ENCODE measurements around the gene WEE1.
"Not testable (repeated sequence)": the region's sequence is repeated elsewhere in the genome, so short reads cannot be mapped to it uniquely, and the experiment has no call there.

The WEE1 gene

DNA sequence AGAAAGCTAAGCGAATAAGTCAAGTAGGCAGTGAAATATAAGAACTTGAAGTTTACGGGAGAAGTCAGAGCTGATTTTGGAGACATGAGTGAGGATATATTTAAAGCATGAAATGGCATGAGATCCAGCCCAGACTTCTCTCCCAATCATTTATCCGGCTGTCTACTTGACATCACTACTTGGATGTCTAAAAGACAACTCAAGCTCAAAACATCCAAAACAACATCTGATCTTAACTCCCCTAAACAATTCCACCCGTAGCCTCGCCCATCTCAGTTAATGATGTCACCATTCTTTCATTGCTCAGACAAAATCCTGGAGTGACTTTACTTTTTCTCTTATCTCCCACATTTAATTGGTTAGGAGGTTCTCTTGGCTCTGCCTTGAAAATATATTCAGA, 44.5 kb downstream of the WEE1 start:
- WGBS (ENCODE audit: insufficient coverage), result 97% methylated on average over 5 of the region's 5 CpGs
- Histone ChIP-seq H3K27me3 (replicated peaks in 2 of 5; ENCODE audit: control insufficient read depth in 4 of 5, insufficient read depth in 5 of 5, low read length in 4 of 5) (no peaks in the 10 kb centered on the region), H3K4me1 (ENCODE audit: control extremely low read depth in 1 of 4, control insufficient read depth in 4 of 4, insufficient read depth in 4 of 4, low read length in 3 of 4) (peaks cover 14 to 35% (median 27%) of the 10 kb centered on the region in 4 experiments), H3K4me3 (ENCODE audit: control insufficient read depth in 1 of 7, extremely low read depth in 1 of 7, insufficient read depth in 4 of 7, low read depth in 2 of 7, low read length in 6 of 7) (no peak overlapping the region), H3K27ac (ENCODE audit: insufficient read depth in 1 of 2, low read depth in 1 of 2, low read length in 2 of 2, poor library complexity in 1 of 2, severe bottlenecking in 2 of 2) (no peak overlapping the region), H3K36me3 (ENCODE audit: control insufficient read depth in 4 of 4, insufficient read depth in 4 of 4, low read length in 3 of 4) (peaks cover 0 to 2% (median 0%) of the 10 kb centered on the region in 4 experiments), H3K9me3 (ENCODE audit: control extremely low read depth in 1 of 5, control insufficient read depth in 4 of 5, insufficient read depth in 2 of 5, low read depth in 1 of 5, low read length in 4 of 5) (no peaks in the 10 kb centered on the region)
- POLR2A ChIA-PET, result no interaction called here
- DNase-seq, result no peak
- CTCF ChIA-PET, result interaction anchor here (1.3 to 4.2 kb wide), 3 partner anchors 13 to 131 kb away, joined by 3 to 33 read pairs (median 4); no protein-coding TSS in a partner anchor

DNA sequence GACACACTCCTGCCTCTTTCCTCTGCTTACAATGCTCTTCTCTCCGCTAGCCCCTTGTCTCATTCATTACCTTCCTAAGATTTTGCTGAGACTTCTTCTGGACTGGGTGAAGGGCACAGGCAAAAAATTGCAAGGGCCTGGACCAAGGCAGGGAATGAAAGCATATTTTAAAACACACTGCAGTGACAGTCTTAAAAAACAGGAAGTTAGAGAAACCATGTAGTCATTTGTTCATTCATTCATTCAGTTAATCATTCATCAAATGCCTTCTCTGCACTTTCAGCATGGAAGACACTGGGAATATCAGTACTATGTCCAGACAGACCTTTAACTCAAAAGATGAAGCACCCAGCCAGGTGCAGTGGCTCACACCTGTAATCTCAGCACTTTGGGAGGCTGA, 45.5 kb downstream of the WEE1 start:
- CTCF ChIA-PET, result interaction anchor here (1.0 to 4.2 kb wide), 2 partner anchors 10 to 130 kb away, joined by 3 to 33 read pairs; no protein-coding TSS in a partner anchor
- WGBS (ENCODE audit: insufficient coverage), result 100% methylated on average over 1 of the region's 1 CpG
- POLR2A ChIA-PET, result no interaction called here

DNA sequence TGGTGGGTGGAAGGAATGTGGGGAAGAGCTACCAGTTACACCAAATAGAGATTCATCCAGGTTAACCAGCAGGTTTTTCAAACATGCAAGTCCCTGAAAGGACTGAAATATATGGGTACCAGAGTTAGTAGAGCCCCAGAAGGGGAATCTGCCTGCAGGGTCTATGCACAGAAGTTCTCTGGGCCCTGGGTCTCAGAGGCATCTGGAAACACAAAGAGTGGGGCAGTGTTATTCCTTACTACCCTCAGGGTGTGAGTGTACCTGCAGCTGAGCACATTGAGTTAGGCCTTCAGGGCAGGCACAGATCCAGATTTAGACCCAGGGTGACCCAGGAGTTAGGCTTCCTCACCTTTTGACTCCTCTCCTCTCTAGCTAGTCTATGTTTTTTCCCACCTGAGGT, 46.5 kb downstream of the WEE1 start:
- Histone ChIP-seq H3K4me3 (ENCODE audit: control insufficient read depth in 1 of 7, extremely low read depth in 1 of 7, insufficient read depth in 4 of 7, low read depth in 2 of 7, low read length in 6 of 7) (no peak overlapping the region), H3K27me3 (replicated peaks in 2 of 5; ENCODE audit: control insufficient read depth in 4 of 5, insufficient read depth in 5 of 5, low read length in 4 of 5) (no peaks in the 10 kb centered on the region), H3K4me1 (ENCODE audit: control extremely low read depth in 1 of 4, control insufficient read depth in 4 of 4, insufficient read depth in 4 of 4, low read length in 3 of 4) (peaks cover 9 to 16% (median 11%) of the 10 kb centered on the region in 4 experiments), H3K36me3 (ENCODE audit: control insufficient read depth in 4 of 4, insufficient read depth in 4 of 4, low read length in 3 of 4) (peaks cover 0 to 2% (median 0%) of the 10 kb centered on the region in 4 experiments), H3K9me3 (ENCODE audit: control extremely low read depth in 1 of 5, control insufficient read depth in 4 of 5, insufficient read depth in 2 of 5, low read depth in 1 of 5, low read length in 4 of 5) (no peaks in the 10 kb centered on the region), H3K27ac (ENCODE audit: insufficient read depth in 1 of 2, low read depth in 1 of 2, low read length in 2 of 2, poor library complexity in 1 of 2, severe bottlenecking in 2 of 2) (no peak overlapping the region)
- DNase-seq, result no peak
- CTCF ChIA-PET, result interaction anchor here (1.0 to 4.2 kb wide), 4 partner anchors 9 to 129 kb away, joined by 3 to 33 read pairs (median 4); no protein-coding TSS in a partner anchor
- POLR2A ChIA-PET, result no interaction called here

More for the DNA sequence above, 45.5 kb downstream of the WEE1 start:
- no peak overlapping the region for H3K4me3 ChIP-seq (ENCODE audit: control insufficient read depth in 1 of 7, extremely low read depth in 1 of 7, insufficient read depth in 4 of 7, low read depth in 2 of 7, low read length in 6 of 7)
- H3K4me1 ChIP-seq (ENCODE audit: control extremely low read depth in 1 of 4, control insufficient read depth in 4 of 4, insufficient read depth in 4 of 4, low read length in 3 of 4), result peaks cover 14 to 25% (median 20%) of the 10 kb centered on the region in 4 experiments
- no peak for DNase-seq
- no peak overlapping the region for H3K27ac ChIP-seq (ENCODE audit: insufficient read depth in 1 of 2, low read depth in 1 of 2, low read length in 2 of 2, poor library complexity in 1 of 2, severe bottlenecking in 2 of 2)
- H3K36me3 ChIP-seq (ENCODE audit: control insufficient read depth in 4 of 4, insufficient read depth in 4 of 4, low read length in 3 of 4), result peaks cover 0 to 2% (median 0%) of the 10 kb centered on the region in 4 experiments
- H3K9me3 ChIP-seq (ENCODE audit: control extremely low read depth in 1 of 5, control insufficient read depth in 4 of 5, insufficient read depth in 2 of 5, low read depth in 1 of 5, low read length in 4 of 5), result no peaks in the 10 kb centered on the region
- no peaks in the 10 kb centered on the region for H3K27me3 ChIP-seq (replicated peaks in 2 of 5; ENCODE audit: control insufficient read depth in 4 of 5, insufficient read depth in 5 of 5, low read length in 4 of 5)

DNA sequence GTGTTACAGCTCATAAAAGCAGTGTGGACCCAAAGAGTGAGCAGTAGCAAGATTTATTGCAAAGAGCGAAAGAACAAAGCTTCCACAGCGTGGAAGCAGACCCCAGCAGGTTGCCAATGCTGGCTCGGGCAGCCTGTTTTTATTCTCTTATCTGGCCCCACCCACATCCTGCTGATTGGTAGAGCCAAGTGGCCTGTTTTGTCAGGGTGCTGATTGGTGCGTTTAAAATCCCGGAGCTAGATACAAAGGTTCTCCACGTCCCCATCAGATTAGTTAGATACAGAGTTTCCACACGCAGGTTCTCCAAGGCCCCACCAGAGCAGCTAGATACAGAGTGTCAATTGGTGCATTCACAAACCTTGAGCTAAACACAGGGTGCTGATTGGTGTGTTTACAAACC, 48.9 kb downstream of the WEE1 start:
- WGBS (ENCODE audit: insufficient coverage), result 97% methylated on average over 4 of the region's 7 CpGs
- H3K27ac ChIP-seq (ENCODE audit: insufficient read depth in 1 of 2, low read depth in 1 of 2, low read length in 2 of 2, poor library complexity in 1 of 2, severe bottlenecking in 2 of 2); CTCF ChIA-PET; H3K4me3 ChIP-seq (ENCODE audit: control insufficient read depth in 1 of 7, extremely low read depth in 1 of 7, insufficient read depth in 4 of 7, low read depth in 2 of 7, low read length in 6 of 7); H3K9me3 ChIP-seq (ENCODE audit: control extremely low read depth in 1 of 5, control insufficient read depth in 4 of 5, insufficient read depth in 2 of 5, low read depth in 1 of 5, low read length in 4 of 5); H3K36me3 ChIP-seq (ENCODE audit: control insufficient read depth in 4 of 4, insufficient read depth in 4 of 4, low read length in 3 of 4); POLR2A ChIA-PET; H3K4me1 ChIP-seq (ENCODE audit: control extremely low read depth in 1 of 4, control insufficient read depth in 4 of 4, insufficient read depth in 4 of 4, low read length in 3 of 4); DNase-seq; H3K27me3 ChIP-seq (replicated peaks in 2 of 5; ENCODE audit: control insufficient read depth in 4 of 5, insufficient read depth in 5 of 5, low read length in 4 of 5): not testable (repeated sequence)

DNA sequence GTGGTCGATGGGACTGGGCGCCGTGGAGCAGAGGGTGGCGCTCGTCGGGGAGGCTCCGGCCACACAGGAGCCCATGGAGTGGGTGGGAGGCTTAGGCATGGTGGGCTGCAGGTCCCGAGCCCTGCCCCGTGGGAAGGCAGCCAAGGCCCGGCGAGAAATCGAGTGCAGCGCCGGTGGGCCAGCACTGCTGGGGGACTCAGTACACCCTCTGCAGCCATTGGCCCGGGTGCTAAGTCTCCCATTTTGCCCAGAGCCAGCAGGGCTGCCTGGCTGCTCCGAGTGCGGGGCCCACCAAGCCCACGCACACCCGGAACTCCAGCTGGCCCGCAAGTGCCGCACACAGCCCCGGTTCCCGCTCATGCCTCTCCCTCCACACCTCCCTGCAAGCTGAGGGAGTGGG, 49.6 kb downstream of the WEE1 start:
- H3K27ac ChIP-seq (ENCODE audit: insufficient read depth in 1 of 2, low read depth in 1 of 2, low read length in 2 of 2, poor library complexity in 1 of 2, severe bottlenecking in 2 of 2); H3K4me3 ChIP-seq (ENCODE audit: control insufficient read depth in 1 of 7, extremely low read depth in 1 of 7, insufficient read depth in 4 of 7, low read depth in 2 of 7, low read length in 6 of 7); H3K4me1 ChIP-seq (ENCODE audit: control extremely low read depth in 1 of 4, control insufficient read depth in 4 of 4, insufficient read depth in 4 of 4, low read length in 3 of 4); H3K36me3 ChIP-seq (ENCODE audit: control insufficient read depth in 4 of 4, insufficient read depth in 4 of 4, low read length in 3 of 4); DNase-seq; H3K9me3 ChIP-seq (ENCODE audit: control extremely low read depth in 1 of 5, control insufficient read depth in 4 of 5, insufficient read depth in 2 of 5, low read depth in 1 of 5, low read length in 4 of 5); POLR2A ChIA-PET; CTCF ChIA-PET; H3K27me3 ChIP-seq (replicated peaks in 2 of 5; ENCODE audit: control insufficient read depth in 4 of 5, insufficient read depth in 5 of 5, low read length in 4 of 5): not testable (repeated sequence)
- WGBS (ENCODE audit: insufficient coverage), result 94% methylated on average over 8 of the region's 23 CpGs

DNA sequence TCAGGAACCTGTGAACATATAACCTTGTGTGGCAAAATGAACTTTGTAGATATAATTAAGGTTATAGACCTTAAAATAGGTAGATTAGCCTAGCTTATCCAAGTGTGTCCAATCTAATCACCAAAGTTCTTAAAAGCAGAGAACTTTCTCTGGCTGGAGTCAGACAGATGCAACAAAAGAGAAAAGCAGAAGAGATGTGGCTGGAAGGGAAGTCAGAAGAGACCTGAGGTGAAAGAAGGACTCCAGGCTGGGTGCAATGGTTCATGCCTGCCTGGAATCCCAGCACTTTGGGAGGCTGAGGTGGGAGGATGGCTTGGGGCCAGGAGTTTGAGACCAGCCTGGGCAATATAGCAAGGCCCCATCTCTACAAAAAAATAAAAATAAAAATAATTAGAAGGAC, 51.0 kb downstream of the WEE1 start:
- H3K27me3 ChIP-seq (replicated peaks in 2 of 5; ENCODE audit: control insufficient read depth in 4 of 5, insufficient read depth in 5 of 5, low read length in 4 of 5), result no peaks in the 10 kb centered on the region
- H3K9me3 ChIP-seq (ENCODE audit: control extremely low read depth in 1 of 5, control insufficient read depth in 4 of 5, insufficient read depth in 2 of 5, low read depth in 1 of 5, low read length in 4 of 5), result no peaks in the 10 kb centered on the region
- peaks cover 0 to 2% (median 0%) of the 10 kb centered on the region in 4 experiments for H3K36me3 ChIP-seq (ENCODE audit: control insufficient read depth in 4 of 4, insufficient read depth in 4 of 4, low read length in 3 of 4)
- no peak overlapping the region for H3K4me3 ChIP-seq (ENCODE audit: control insufficient read depth in 1 of 7, extremely low read depth in 1 of 7, insufficient read depth in 4 of 7, low read depth in 2 of 7, low read length in 6 of 7)
- POLR2A ChIA-PET, result no interaction called here
- H3K4me1 ChIP-seq (ENCODE audit: control extremely low read depth in 1 of 4, control insufficient read depth in 4 of 4, insufficient read depth in 4 of 4, low read length in 3 of 4), result peaks cover 0 to 4% (median 0%) of the 10 kb centered on the region in 4 experiments
- no peak overlapping the region for H3K27ac ChIP-seq (ENCODE audit: insufficient read depth in 1 of 2, low read depth in 1 of 2, low read length in 2 of 2, poor library complexity in 1 of 2, severe bottlenecking in 2 of 2)
- DNase-seq, result no peak
- CTCF ChIA-PET, result interaction anchor here (0.7 to 2.1 kb wide), 8 partner anchors 8 to 124 kb away, joined by 3 to 5 read pairs (median 3); no protein-coding TSS in a partner anchor

DNA sequence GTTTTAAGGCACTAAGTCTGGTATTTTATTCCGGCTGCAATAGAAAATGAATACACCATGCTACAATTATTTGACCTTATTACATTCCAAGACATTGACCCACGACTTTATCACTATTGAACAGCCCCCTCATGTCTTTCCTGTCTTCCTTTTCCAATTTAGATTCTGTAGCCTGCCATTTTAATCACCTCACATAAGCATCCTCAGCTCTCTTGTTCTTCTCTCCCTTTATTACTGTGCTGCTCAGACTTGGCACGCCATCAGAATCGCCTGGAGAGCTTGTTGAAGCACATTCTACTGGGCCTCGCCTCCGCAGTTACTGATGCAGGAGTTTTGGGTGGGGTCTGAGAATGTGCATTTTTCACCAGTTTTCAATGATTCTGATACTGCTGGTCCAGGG, 51.7 kb downstream of the WEE1 start:
- DNase-seq, result no peak
- CTCF ChIA-PET, result interaction anchor here (0.7 to 2.1 kb wide), 6 partner anchors 8 to 123 kb away, joined by 3 to 5 read pairs (median 4); no protein-coding TSS in a partner anchor
- no peaks in the 10 kb centered on the region for H3K9me3 ChIP-seq (ENCODE audit: control extremely low read depth in 1 of 5, control insufficient read depth in 4 of 5, insufficient read depth in 2 of 5, low read depth in 1 of 5, low read length in 4 of 5)
- H3K4me3 ChIP-seq (ENCODE audit: control insufficient read depth in 1 of 7, extremely low read depth in 1 of 7, insufficient read depth in 4 of 7, low read depth in 2 of 7, low read length in 6 of 7), result no peak overlapping the region
- POLR2A ChIA-PET, result no interaction called here
- no peak overlapping the region for H3K27ac ChIP-seq (ENCODE audit: insufficient read depth in 1 of 2, low read depth in 1 of 2, low read length in 2 of 2, poor library complexity in 1 of 2, severe bottlenecking in 2 of 2)
- H3K27me3 ChIP-seq (replicated peaks in 2 of 5; ENCODE audit: control insufficient read depth in 4 of 5, insufficient read depth in 5 of 5, low read length in 4 of 5), result no peaks in the 10 kb centered on the region
- WGBS (ENCODE audit: insufficient coverage), result 95% methylated on average over 6 of the region's 6 CpGs
- H3K36me3 ChIP-seq (ENCODE audit: control insufficient read depth in 4 of 4, insufficient read depth in 4 of 4, low read length in 3 of 4), result peaks cover 0 to 2% (median 0%) of the 10 kb centered on the region in 4 experiments
- peaks cover 0 to 4% (median 0%) of the 10 kb centered on the region in 4 experiments for H3K4me1 ChIP-seq (ENCODE audit: control extremely low read depth in 1 of 4, control insufficient read depth in 4 of 4, insufficient read depth in 4 of 4, low read length in 3 of 4)
